Activated CD8-positive, alpha-beta memory T cell treated with anti-CD3 and anti-CD28 coated beads, Interleukin-2, amount 50 U/mL, for 24 hours (primary cell): ENCODE results near the gene BTBD18.

ENCODE experiments used
- DNase-seq: peaks from one replicate; pipeline ENCODE4 v3.0.0-alpha.2; 2020; ENCODE audit errors: extremely low read depth

BTBD18 gene

DNA sequence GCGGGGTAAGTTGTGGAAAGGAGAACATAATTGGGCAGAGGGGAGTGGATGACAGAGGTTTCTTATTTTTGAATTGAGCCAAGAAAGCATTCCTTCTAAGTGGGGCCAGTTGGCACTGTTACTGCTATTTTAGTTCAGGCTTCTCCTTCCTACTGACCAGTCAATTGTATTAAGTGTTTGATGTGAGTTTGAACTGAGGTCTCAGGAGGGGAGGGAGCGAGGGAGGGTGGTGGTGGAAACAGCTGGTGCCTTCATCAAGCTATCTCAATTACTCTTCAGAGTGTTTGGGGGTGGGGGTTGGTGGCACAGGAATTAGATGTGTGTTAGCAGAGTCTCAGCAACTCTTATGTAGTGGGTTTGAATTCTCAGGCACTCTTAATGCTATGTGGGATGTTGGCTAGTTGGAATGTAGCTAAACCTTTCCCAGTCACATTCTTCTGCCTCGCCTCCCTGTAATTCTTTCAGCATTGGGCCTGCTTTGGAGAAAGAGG lies 24.5 kb upstream of the BTBD18 start:
- DNase-seq = no peak

DNA sequence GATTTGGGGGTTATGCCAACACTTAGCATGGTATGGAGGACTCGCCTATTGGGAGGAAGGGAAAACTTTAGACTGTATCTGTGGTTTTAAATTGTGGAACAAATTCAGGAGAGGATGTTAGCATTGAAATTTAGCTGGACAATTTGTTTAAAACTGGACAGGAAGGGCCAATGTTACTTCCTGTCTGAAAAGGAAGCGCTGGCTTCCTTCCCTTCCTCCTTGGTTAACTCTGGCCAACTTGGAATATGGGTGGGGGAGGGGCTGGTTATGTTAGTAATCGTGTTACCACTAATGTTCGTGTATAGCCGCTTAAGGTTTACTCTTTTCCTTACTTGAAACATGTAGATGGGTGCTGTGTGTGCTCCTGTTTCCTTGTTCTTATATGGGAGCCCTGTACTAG lies 23.9 kb upstream of the BTBD18 start:
- DNase-seq = no peak

- no peak for DNase-seq
Observed at GRCh38 chr11:57773026-57773598, 21.5 kb upstream of the BTBD18 start.

DNA sequence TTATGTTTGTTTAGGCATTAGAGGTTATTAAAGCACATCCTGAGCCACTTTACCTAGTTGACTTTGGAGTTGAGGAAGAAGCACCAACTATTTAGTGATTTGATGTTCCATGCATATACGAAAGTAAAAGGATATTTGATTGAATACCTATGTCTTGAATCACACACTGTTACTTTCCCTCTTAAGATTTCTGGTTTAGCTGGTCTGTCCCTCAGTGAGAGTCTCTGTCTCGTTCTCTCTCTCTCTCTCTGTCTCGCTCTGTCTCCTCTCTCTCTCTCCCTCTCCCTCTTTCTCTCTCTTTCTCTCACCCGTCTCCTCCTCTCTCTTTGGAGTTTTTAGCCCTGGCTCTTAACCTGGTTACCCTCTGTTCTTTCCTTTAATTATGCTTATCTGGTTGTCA lies 20.9 kb upstream of the BTBD18 start:
- DNase-seq = no peak

DNA sequence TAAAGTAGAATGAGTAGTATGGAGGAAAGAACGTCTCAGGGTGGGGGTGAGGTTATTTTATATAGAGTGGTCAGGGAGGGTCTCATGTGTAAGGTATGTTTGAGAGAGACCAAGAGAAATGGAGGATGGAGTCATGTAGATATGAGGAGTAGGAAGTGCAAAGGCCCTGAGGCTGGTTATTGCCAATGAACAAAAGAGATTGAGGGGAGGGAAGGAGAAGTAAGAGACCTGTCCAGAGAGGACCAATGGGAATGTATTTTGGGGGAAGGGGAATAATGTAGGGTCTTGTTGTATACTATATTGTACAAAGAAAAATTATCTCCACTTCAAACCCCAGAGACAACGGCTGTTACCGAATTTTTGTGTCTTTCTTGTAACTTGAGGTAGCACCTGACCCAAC lies 19.7 kb upstream of the BTBD18 start:
- no peak for DNase-seq

GRCh38 chr11:57770793-57771192 lies 19.2 kb upstream of the BTBD18 start:
- no peak for DNase-seq

GRCh38 chr11:57764972-57765371 lies 13.4 kb upstream of the BTBD18 start:
- no peak for DNase-seq

DNA sequence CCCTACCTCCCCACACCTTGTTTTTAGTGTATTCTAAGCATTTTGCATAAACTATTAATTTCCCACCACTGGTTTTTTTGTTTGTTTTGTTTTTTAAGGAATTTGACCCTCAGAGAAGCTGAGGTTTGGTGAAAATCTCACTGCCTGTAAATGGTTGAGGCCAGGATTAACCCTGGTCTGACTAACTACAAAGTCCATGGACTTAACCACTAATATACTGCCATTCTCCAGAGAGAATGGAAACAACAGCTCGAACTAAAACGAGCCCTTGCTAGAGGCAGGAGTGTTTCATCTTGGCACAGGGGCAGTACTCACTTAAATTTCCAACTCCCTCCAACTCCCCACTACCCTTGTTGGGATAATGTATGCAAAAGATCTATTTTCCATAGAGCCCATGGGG lies 12.9 kb upstream of the BTBD18 start:
- DNase-seq = no peak

DNA sequence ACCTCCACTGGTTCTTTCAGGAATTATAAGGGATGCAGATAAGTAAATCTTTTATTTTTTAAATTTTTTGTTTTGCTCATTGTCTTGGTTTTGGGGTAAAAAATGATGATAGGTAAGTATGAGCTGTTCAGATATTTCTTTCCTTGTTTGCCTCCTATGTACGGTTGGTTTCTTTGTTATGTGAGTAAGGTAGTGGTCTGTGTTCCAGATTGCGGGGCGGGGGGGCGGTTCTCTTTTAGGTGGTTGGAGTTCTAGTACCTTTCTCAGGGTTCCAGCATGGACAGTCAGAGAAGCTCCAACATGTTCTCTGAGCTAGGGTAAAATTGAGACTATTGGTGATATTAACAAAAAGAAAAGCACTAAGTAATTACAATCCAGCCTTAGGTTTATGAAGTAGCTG lies 12.4 kb upstream of the BTBD18 start:
- DNase-seq = no peak

- no peak for DNase-seq
Observed at GRCh38 chr11:57763568-57763967, 11.9 kb upstream of the BTBD18 start.

DNA sequence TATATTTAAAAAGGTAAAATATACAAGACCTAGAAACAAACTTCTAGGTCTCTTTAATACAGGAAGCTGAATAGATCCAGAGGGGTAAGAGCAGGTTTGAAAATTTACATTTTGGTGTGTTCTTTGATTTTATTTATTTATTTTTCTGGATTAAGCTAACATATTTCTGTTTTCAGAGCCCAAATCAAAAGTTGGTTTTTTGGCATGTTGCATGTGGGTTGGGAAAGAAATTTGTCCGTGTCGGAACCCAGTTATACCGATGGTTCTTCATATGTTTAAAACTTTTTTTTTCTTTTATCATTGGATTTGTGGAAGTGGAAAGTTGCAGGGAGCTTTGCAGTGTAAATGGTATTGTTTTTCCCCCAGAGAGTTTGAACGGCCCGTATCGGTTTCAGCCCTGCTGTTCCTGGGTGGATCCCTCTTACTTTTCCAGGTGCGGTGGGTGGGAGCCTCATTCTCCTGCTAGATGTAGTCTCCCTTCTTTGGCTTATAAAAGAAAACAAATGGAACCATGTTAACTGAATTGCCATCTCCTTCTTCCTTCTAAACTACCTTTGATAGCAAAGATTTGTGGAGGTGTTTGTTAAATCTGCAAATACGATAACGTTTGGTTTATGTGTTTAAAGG lies 10.7 kb upstream of the BTBD18 start:
- no peak for DNase-seq

- no peak for DNase-seq
Observed at GRCh38 chr11:57761301-57762234, 9.9 kb upstream of the BTBD18 start, which contains the start of gene CTNND1. Gene CTNND1 (plus strand): TSS chr11:57761802. CDS start chr11:57791479, 29,677 bp downstream.

- no peak for DNase-seq
Observed at GRCh38 chr11:57758174-57758573, 6.6 kb upstream of the BTBD18 start.

GRCh38 chr11:57752954-57753353 lies 1.3 kb upstream of the BTBD18 start:
- no peak for DNase-seq

DNA sequence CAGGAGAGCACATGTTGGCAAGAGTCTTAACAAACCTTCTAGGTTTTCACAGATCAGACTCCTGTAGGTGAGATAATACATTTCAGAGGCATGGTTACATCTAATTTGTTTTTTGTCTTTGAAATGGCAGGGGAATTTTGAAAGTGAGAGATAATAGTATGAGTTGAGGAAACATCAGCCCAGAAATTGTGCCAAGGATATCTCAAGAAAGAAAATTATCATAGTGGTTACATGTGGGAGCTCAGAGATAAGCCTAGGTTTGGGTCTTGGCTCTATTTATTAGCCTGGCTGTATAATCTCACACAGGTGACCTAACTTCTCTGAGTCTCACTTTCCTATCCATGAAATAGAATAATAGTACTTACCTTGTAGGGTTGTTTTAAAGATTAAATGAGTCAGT lies 443 bp downstream of the BTBD18 start:
- no peak for DNase-seq

DNA sequence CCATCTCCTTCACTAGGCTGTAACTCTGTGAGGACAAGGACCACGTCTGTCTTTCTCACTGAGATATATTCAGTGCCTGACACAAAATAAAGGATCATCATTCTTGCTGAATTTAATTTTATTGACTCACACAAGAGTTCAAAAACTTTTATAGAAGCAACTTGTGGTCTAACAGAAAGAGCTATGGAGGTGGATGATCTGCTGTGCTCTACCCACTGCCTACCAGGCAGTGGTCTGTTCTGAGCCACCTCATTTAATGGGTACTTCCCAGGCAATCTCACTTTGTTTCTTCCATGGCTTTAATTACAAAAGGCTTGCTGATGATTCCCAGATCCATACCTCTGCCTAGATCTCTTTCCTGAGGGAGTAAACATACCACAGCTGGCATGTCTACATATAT lies 4.7 kb downstream of the BTBD18 start:
- no peak for DNase-seq

GRCh38 chr11:57745206-57745605 lies 6.4 kb downstream of the BTBD18 start:
- DNase-seq = no peak

DNA sequence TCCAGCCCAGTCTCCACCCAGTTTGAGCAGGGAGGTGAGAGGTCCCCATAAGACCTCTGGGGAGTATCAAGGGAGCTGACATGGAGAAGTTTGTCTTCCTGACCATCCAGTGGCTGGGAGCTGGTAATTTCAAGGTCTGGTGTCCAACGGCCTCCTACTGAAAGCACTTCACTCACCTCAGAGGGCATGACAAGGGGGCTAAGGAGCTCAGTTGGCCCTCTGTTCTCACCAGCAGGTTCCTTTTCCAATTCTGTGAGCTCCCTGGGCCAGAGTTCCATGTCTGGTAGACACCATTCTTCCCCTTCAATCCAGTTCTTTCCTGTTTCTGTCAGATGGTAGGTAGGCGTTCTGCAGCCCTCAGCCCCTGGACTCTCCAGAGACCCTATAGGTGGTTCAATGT lies 7.3 kb downstream of the BTBD18 start:
- DNase-seq = no peak

DNA sequence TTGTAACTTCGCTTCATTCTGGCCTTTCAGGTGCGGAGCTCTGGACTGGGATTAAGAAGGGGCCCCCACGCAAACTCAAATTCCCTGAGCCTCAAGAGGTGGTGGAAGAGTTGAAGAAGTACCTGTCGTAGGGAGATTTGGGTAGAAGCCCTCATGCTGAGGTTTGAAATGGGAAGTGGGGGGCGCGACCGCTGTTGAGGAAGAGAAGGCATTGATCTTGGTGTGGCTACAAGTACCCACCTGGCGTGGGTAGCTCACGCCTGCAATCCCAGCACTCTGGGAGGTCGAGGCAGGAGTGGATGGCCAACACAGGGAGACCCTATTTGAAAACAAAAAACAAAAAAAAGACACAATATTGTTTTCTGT lies 9.5 kb downstream of the BTBD18 start:
- no peak for DNase-seq

GRCh38 chr11:57741132-57742086 lies 10.2 kb downstream of the BTBD18 start, which contains the start of gene SELENOH:
Gene SELENOH (plus strand): TSS chr11:57741491. CDS start chr11:57741596, 105 bp downstream.
- peak; percentile 92 for DNase-seq

DNA sequence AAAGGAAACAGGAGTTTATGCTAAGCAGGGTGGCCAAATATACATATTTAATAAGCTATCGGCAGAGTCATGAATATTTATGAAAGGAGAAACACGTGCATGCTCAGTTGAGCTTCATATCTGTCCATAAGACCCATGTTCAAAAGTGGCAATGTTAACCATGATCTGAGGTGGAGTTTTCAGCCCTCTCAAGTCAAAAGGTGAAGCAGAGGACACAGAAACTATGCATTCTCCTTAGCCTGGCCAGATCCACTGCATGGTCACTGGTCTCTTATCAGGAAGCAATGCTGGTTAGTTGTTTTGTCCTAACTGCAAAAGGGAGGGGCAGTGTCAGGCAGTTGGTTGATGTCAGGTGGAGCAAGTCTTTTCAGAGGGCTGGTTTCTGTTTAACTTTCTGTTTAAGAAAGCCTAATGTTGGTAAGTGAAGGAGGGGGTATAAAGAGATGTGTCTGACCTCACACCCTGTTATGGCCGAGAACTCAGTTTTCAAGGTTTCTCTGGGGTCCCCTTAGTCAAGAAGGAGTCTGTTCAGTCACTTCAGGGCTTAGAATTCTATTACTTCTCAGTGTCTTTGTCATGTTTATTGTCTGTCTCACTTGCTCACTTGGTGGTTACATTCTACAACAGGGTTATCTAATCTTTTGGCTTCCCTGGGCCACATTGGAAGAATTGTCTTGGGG lies 15.9 kb downstream of the BTBD18 start:
- DNase-seq = no peak
